ENCODE measurements around the gene HAUS3.
A peak's percentile ranks its signal among the peaks of the same experiment; 100 is the strongest.
"Not testable (repeated sequence)": the region's sequence is repeated elsewhere in the genome, so short reads cannot be mapped to it uniquely, and the experiment has no call there.

HAUS3 gene

GRCh38 chr4:2226261-2226660 is 15.7 kb downstream of the HAUS3 start:
- peaks cover 4% of the 10 kb centered on the region; the same call in 1 of the 2 replicates for H4K20me1 ChIP-seq (ENCODE audit: insufficient read depth, low read length)
- no peak for ATAC-seq (ENCODE audit: insufficient read depth, low read depth)
- H3K4me3 ChIP-seq (ENCODE audit: low read depth in 1 of 2, low read length in 2 of 2): no peak overlapping the region

GRCh38 chr4:2222838-2223237 is 19.1 kb downstream of the HAUS3 start:
- Histone ChIP-seq H4K20me1 (ENCODE audit: insufficient read depth, low read length) (peaks cover 8% of the 10 kb centered on the region; the same call in 1 of the 2 replicates), H3K4me2 (ENCODE audit: insufficient read depth, low read length) (no peak overlapping the region), H3K79me2 (ENCODE audit: insufficient read depth, low read length) (no peaks in the 10 kb centered on the region), H2AFZ (ENCODE audit: low read depth, low read length) (no peak overlapping the region), H3K27ac (ENCODE audit: low read length) (no peak overlapping the region), H3K4me1 (ENCODE audit: insufficient read depth, low read length) (no peaks in the 10 kb centered on the region), H3K4me3 (ENCODE audit: low read depth in 1 of 2, low read length in 2 of 2) (no peak overlapping the region), H3K9me3 (ENCODE audit: insufficient read depth, low read length, severe bottlenecking) (no peaks in the 10 kb centered on the region), H3K27me3 (ENCODE audit: insufficient read depth, low read length, poor library complexity) (no peaks in the 10 kb centered on the region), H3K36me3 (ENCODE audit: insufficient read depth, low read length) (peaks cover 34% of the 10 kb centered on the region), H3K9ac (ENCODE audit: low read depth, low read length) (no peak overlapping the region)
- DNase-seq: no peak
- TF ChIP-seq CTCF (IDR thresholded peaks at IDR 0.05; ENCODE audit: borderline replicate concordance, extremely low read depth, low read length, poor library complexity, severe bottlenecking) (no peak), EZH2 (IDR thresholded peaks at IDR 0.05; ENCODE audit: borderline replicate concordance, low read depth, low read length, severe bottlenecking) (no peak)
- no peak for ATAC-seq (ENCODE audit: insufficient read depth, low read depth)

More at GRCh38 chr4:2226261-2226660, 15.7 kb downstream of the HAUS3 start:
- H3K4me1 ChIP-seq (ENCODE audit: insufficient read depth, low read length): no peaks in the 10 kb centered on the region
- no peaks in the 10 kb centered on the region; the same call in 1 of the 2 replicates for H3K79me2 ChIP-seq (ENCODE audit: insufficient read depth, low read length)
- no peak overlapping the region for H3K27ac ChIP-seq (ENCODE audit: low read length)
- H3K27me3 ChIP-seq (ENCODE audit: insufficient read depth, low read length, poor library complexity): no peaks in the 10 kb centered on the region
- H3K9ac ChIP-seq (ENCODE audit: low read depth, low read length): no peak overlapping the region
- no peak overlapping the region for H3K4me2 ChIP-seq (ENCODE audit: insufficient read depth, low read length)
- H2AFZ ChIP-seq (ENCODE audit: low read depth, low read length): no peak overlapping the region
- TF ChIP-seq CTCF (IDR thresholded peaks at IDR 0.05; ENCODE audit: borderline replicate concordance, extremely low read depth, low read length, poor library complexity, severe bottlenecking) (no peak), EZH2 (IDR thresholded peaks at IDR 0.05; ENCODE audit: borderline replicate concordance, low read depth, low read length, severe bottlenecking) (no peak)
- DNase-seq: no peak
- peaks cover 44% of the 10 kb centered on the region for H3K36me3 ChIP-seq (ENCODE audit: insufficient read depth, low read length)
- H3K9me3 ChIP-seq (ENCODE audit: insufficient read depth, low read length, severe bottlenecking): no peaks in the 10 kb centered on the region

- H3K79me2 ChIP-seq (ENCODE audit: insufficient read depth, low read length); DNase-seq; ATAC-seq (ENCODE audit: insufficient read depth, low read depth): not testable (repeated sequence)
Observed at GRCh38 chr4:2221378-2221777, 20.5 kb downstream of the HAUS3 start.

GRCh38 chr4:2220016-2220630 is 21.8 kb downstream of the HAUS3 start:
- Histone ChIP-seq H3K4me1 (ENCODE audit: insufficient read depth, low read length) (no peaks in the 10 kb centered on the region), H3K27ac (ENCODE audit: low read length) (no peak overlapping the region), H3K36me3 (ENCODE audit: insufficient read depth, low read length) (peaks cover 13% of the 10 kb centered on the region), H3K4me2 (ENCODE audit: insufficient read depth, low read length) (no peak overlapping the region), H4K20me1 (ENCODE audit: insufficient read depth, low read length) (peaks cover 16% of the 10 kb centered on the region; the same call in 1 of the 2 replicates), H3K79me2 (ENCODE audit: insufficient read depth, low read length) (no peaks in the 10 kb centered on the region), H3K9ac (ENCODE audit: low read depth, low read length) (no peak overlapping the region), H2AFZ (ENCODE audit: low read depth, low read length) (no peak overlapping the region), H3K9me3 (ENCODE audit: insufficient read depth, low read length, severe bottlenecking) (no peaks in the 10 kb centered on the region), H3K4me3 (ENCODE audit: low read depth in 1 of 2, low read length in 2 of 2) (no peak overlapping the region), H3K27me3 (ENCODE audit: insufficient read depth, low read length, poor library complexity) (no peaks in the 10 kb centered on the region)
- ATAC-seq (ENCODE audit: insufficient read depth, low read depth) (peak; percentile 94), DNase-seq (peak; percentile 79)
- TF ChIP-seq CTCF (IDR thresholded peaks at IDR 0.05; ENCODE audit: borderline replicate concordance, extremely low read depth, low read length, poor library complexity, severe bottlenecking) (peak; percentile 96), EZH2 (IDR thresholded peaks at IDR 0.05; ENCODE audit: borderline replicate concordance, low read depth, low read length, severe bottlenecking) (no peak)

More at GRCh38 chr4:2221378-2221777, 20.5 kb downstream of the HAUS3 start:
- not testable (repeated sequence) for H3K4me3 ChIP-seq (ENCODE audit: low read depth in 1 of 2, low read length in 2 of 2); H3K4me1 ChIP-seq (ENCODE audit: insufficient read depth, low read length); H3K4me2 ChIP-seq (ENCODE audit: insufficient read depth, low read length); H2AFZ ChIP-seq (ENCODE audit: low read depth, low read length); H3K27me3 ChIP-seq (ENCODE audit: insufficient read depth, low read length, poor library complexity); H3K27ac ChIP-seq (ENCODE audit: low read length); H3K9me3 ChIP-seq (ENCODE audit: insufficient read depth, low read length, severe bottlenecking); H3K9ac ChIP-seq (ENCODE audit: low read depth, low read length)
- H3K36me3 ChIP-seq (ENCODE audit: insufficient read depth, low read length): peaks cover 20% of the 10 kb centered on the region
- H4K20me1 ChIP-seq (ENCODE audit: insufficient read depth, low read length): peaks cover 11% of the 10 kb centered on the region; the same call in 1 of the 2 replicates
